ENCODE measurements around the gene ASB1.

DNA sequence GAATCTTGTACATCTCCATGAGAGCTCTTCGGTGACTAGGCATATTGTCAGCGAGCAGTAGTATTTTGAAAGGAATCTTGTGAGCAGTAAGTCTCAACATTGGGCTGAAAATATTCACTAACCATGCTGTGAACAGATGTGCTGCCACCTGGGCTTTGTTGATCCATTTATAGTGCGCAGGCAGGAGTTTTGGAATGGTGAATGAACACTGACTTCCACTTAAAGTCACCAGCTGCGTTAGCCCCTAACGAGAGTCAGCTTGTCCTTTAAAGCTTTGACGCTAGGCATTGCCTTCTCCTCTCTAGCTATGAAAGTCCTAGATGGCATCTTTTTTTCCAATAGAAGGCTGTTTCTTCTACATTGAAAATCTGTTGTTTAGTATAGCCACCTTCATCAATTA lies 4.1 kb downstream of the ASB1 start:
- TF ChIP-seq TCF4 (CRISPR knock-in tag; IDR thresholded peaks at IDR 0.05; ENCODE audit: borderline replicate concordance) (no peak), ZFP3 (CRISPR knock-in tag; IDR thresholded peaks at IDR 0.05) (no peak), ESRRG (CRISPR knock-in tag; IDR thresholded peaks at IDR 0.05) (no peak), ZFP30 (CRISPR knock-in tag; IDR thresholded peaks at IDR 0.05) (no peak)
